ENCODE results near the gene SBF2.

SBF2 gene

GRCh38 chr11:9760193-9760575 is 533.8 kb downstream of the SBF2 start:
- H3K27ac ChIP-seq = peak overlapping the region; percentile 99
- no peak for TF ChIP-seq CTCF (conservative IDR thresholded peaks at IDR 0.05; ENCODE audit: low read depth)
- DNase-seq (ENCODE audit: low spot score) = no peak
- ChIA-PET POLR2A (ENCODE audit: low non-redundant PET) (interaction anchor here (0.6 kb wide), 1 partner anchor 519 kb away, joined by 4 read pairs; no protein-coding TSS in a partner anchor), CTCF (interaction anchor here (0.6 to 1.4 kb wide), 2 partner anchors 102 to 193 kb away, joined by 3 read pairs; no protein-coding TSS in a partner anchor)

GRCh38 chr11:9759519-9760192 is 534.4 kb downstream of the SBF2 start:
- ChIA-PET POLR2A (ENCODE audit: low non-redundant PET) (interaction anchor here (0.6 to 1.2 kb wide), 6 partner anchors 8 to 550 kb away, joined by 3 to 7 read pairs (median 3); no protein-coding TSS in a partner anchor), CTCF (interaction anchor here (0.6 to 1.4 kb wide), 7 partner anchors 13 to 564 kb away, joined by 3 to 6 read pairs (median 3); no protein-coding TSS in a partner anchor)
- DNase-seq (ENCODE audit: low spot score) = peak; percentile 99
- TF ChIP-seq CTCF (conservative IDR thresholded peaks at IDR 0.05; ENCODE audit: low read depth) = no peak
- peak overlapping the region; percentile 99 for H3K27ac ChIP-seq

GRCh38 chr11:9758637-9759518 is 535.1 kb downstream of the SBF2 start:
- TF ChIP-seq CTCF (conservative IDR thresholded peaks at IDR 0.05; ENCODE audit: low read depth) = no peak
- POLR2A ChIA-PET (ENCODE audit: low non-redundant PET) = interaction anchor here (0.6 to 1.2 kb wide), 5 partner anchors 9 to 550 kb away, joined by 3 to 7 read pairs (median 3); no protein-coding TSS in a partner anchor
- CTCF ChIA-PET = interaction anchor here (0.6 to 1.4 kb wide), 17 partner anchors 13 to 565 kb away, joined by 3 to 9 read pairs (median 3); no protein-coding TSS in a partner anchor
- H3K27ac ChIP-seq = peak overlapping the region; percentile 99
- DNase-seq (ENCODE audit: low spot score) = peak; percentile 64

GRCh38 chr11:9757809-9758636 is 536.0 kb downstream of the SBF2 start:
- ChIA-PET POLR2A (ENCODE audit: low non-redundant PET) (interaction anchor here (0.6 to 1.2 kb wide), 2 partner anchors 93 to 551 kb away, joined by 3 read pairs; no protein-coding TSS in a partner anchor), CTCF (interaction anchor here (0.5 to 1.1 kb wide), 14 partner anchors 38 to 566 kb away, joined by 3 to 9 read pairs (median 4); partner anchors contain the start of gene DENND5A)
- H3K27ac ChIP-seq = peak overlapping the region; percentile 99
- DNase-seq (ENCODE audit: low spot score) = peak; percentile 92
- TF ChIP-seq CTCF (conservative IDR thresholded peaks at IDR 0.05; ENCODE audit: low read depth) = peak; percentile 92

GRCh38 chr11:9756878-9757277 is 537.1 kb downstream of the SBF2 start:
- peak overlapping the region; percentile 94 for H3K27ac ChIP-seq
- CTCF ChIA-PET = no interaction called here
- no peak for DNase-seq (ENCODE audit: low spot score)
- no peak for TF ChIP-seq CTCF (conservative IDR thresholded peaks at IDR 0.05; ENCODE audit: low read depth)
- POLR2A ChIA-PET (ENCODE audit: low non-redundant PET) = no interaction called here
